Thyroid gland (tissue), 4 donors: ENCODE results near the gene SRP54.

Experiments used
- CTCF ChIP-seq, 6 experiments: fragments of 200-600 bp in 3 of 6; fragments of 450-650 bp in 3 of 6; sonication (generic) in 3 of 6; IDR thresholded peaks; one replicate each; pipeline ENCODE4 v1.5.1; 2016 to 2019; ENCODE audit warnings: antibody characterized with exemption in 6 of 6, mild to moderate bottlenecking in 2 of 6, inconsistent platforms in 1 of 6, moderate library complexity in 1 of 6
- POLR2A ChIP-seq, 2 donors: fragments of 450-650 bp; IDR thresholded peaks; one replicate each; pipeline ENCODE4 v1.6.1; 2017; ENCODE audit warnings: antibody characterized with exemption in 2 of 2, mild to moderate bottlenecking in 2 of 2, moderate library complexity in 1 of 2

GRCh38 chr14:35051796-35052195 lies 69.0 kb downstream of the SRP54 start:
- TF ChIP-seq CTCF (IDR thresholded peaks at IDR 0.05) (no peak), POLR2A (IDR thresholded peaks at IDR 0.05) (no peak)
